ENCODE data around the gene AKT3.
"Not testable (repeated sequence)": the region's sequence is repeated elsewhere in the genome, so short reads cannot be mapped to it uniquely, and the experiment has no call there.

Gene AKT3

DNA sequence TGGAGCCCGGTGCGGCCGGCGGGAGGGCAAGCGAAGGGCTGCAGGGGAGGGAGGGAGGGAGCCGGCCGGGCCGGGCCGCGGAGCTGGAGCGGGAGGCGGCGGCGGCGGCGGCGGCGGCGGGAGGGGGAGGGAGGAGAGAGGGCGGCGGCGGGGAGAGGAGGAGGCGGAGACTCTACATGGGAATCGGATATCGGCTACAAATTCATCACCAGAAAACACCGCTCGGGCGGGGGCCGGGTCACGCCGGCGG is at the start of gene AKT3:
AKT3 (minus strand) TSS at position 42 of the 250 bp plus-strand sequence. CDS start 7,073 bp downstream, outside the sequence.
- no peak for DNase-seq

DNA sequence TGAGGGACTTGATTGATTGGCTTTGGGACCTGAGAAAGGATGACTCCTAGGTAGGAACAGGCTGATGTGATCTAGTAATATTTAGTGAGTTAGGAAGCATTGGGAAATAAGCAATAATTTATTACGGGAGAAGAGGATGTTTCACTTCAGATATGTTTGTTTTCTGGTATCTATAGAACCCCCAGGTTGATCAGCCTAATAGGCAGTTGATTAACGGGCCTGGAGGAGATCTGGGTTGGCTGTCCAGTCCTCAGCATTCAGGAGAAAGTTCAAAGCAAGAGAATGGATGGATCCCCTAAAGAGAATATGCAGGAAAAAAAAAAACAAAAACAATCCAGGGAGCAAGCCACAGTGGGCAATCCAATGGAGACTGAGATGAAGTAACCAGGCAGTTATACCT is 48.2 kb upstream of the AKT3 start:
- no peak for DNase-seq

DNA sequence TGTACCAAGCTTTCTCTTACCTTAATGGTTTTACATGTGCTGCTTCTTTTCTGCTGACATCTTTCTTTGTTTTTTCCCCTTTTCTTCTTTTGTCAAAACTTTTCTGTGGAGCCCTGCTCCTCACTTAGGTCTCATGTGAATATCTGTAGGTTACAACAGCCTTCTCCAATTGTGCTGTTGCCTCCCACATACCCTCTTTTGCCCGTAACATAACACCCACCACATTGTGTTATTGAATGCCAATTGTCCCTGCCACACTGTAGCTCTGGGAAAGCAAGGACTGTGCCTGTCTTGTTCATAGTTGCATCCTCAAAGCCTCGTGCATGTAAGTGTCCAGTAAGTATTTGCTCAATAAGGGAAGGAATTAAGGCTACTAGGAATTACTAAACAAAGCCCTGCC is 46.3 kb upstream of the AKT3 start:
- no peak for DNase-seq

DNA sequence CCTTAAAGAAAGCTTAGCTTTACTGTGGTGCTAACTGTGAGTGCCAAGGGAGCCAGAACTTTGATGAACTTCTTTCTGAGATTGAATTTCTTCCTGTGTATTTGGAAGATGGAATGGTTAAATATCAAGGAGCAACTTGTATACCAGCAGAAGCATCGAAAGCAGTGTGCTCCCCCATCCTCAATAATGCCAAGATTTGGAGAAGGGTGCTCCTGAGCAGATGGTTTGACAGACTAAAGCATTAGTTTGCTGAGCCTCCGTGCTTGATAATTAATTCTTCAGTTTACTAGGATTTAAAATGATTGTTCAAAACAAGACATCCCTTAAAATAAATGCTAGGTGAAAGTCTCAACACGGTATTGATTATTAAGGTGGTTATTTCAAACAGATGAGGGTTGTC is 42.4 kb upstream of the AKT3 start:
- no peak for DNase-seq

DNA sequence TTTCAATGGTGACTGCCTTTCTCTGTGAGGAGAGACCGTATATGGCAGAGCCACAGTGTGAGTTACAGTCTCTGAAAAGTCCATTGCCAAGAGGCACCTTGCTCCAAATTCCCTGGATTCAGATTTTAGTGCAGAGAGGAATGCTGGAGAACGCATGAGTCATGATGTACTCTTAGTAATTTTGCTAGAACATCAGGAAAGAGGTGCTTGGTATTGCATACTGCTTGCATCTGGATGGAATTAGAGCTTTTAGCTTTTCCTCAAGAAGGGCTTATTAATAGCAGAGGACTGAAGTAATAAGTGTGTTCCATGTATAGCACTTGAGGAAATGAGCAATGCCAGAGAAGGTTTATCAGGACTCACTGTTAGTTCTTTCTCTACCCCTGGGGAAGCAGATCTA is 40.5 kb upstream of the AKT3 start:
- no peak for DNase-seq

DNA sequence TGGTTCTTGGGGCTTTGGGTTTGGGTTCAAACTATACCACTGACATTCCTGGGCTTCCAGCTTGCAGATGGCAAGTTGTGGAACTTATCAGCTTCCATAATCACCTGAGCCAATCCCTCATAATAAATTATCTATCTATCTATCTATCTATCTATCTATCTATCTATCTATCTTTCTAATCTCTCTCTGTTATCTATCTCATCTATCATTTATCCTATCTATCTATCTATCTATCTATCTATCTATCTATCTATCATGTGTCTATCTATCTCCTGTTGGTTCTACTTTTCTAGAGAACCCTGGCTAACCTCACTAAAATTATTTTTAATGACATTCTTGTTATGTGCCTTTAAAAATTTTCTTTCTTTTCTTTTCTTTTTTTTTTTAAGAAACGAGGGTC is 35.8 kb upstream of the AKT3 start:
- no peak for DNase-seq

DNA sequence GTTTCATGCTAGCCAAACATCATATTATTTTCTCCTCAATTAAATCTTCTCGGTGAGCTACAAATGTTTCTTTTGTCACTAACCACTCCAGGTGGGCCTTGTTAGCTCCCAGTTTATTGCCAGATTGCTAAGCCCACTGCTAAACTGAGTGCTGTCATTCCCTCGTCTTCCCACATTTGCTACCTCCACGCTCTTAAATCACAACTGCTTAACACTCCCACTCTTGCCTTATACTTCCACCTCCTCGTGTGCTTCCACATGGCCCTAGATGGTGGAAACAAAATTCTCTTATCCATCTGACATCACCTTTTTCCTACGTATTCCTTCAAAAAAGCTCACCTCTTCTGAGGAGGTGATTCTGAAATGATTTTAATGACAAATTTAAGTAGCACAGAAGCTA is 34.6 kb upstream of the AKT3 start:
- no peak for DNase-seq

DNA sequence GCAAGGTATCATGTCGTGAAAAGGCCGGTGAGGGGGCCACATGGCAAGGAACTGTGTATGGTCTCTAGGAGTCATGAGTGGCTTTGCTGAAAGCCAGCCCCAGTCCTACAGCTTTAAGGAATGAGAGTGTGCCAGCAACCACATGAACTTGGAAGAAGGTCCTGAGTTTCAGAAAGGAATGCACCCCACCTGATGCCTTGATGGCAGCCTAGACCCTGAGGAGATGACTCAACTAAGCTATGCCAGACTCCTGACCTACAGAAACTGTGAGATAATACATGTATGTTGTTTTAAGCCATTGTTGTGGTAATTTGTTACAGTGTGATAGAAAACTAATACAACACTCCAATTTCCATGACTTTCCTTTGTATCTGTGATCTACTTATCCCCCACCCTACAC is 33.5 kb upstream of the AKT3 start:
- DNase-seq = no peak

DNA sequence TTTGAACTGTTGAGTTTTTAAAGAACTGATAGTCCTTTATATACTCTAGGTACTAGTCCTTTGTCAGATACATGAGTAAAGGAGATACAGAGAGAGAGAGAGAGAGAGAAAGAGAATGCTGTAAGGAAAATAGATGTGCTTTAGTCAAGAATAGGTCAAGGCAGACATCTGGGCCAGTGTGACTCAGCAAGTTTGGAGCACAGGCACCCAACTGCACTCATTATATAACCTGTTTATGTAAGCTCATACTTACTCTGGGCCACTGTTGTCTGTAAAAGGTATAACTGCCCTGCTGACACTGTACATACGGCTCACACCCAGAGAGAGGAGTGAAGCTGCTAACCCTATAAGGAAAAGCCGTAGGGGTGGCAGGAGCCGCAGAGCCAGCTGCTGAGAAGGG is 32.2 kb upstream of the AKT3 start:
- no peak for DNase-seq

DNA sequence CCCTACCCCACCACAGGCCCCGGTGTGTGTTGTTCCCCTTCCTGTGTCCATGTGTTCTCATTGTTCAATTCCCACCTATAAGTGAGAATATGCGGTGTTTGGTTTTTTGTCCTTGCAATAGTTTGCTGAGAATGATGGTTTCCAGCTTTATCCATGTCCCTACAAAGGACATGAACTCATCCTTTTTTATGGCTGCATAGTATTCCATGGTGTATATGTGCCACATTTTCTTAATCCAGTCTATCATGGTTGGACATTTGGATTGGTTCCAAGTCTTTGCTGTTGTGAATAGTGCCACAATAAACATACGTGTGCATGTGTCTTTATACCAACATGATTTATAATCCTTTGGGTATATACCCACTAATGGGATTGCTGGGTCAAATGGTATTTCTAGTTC is 27.0 kb upstream of the AKT3 start:
- not testable (repeated sequence) for DNase-seq

DNA sequence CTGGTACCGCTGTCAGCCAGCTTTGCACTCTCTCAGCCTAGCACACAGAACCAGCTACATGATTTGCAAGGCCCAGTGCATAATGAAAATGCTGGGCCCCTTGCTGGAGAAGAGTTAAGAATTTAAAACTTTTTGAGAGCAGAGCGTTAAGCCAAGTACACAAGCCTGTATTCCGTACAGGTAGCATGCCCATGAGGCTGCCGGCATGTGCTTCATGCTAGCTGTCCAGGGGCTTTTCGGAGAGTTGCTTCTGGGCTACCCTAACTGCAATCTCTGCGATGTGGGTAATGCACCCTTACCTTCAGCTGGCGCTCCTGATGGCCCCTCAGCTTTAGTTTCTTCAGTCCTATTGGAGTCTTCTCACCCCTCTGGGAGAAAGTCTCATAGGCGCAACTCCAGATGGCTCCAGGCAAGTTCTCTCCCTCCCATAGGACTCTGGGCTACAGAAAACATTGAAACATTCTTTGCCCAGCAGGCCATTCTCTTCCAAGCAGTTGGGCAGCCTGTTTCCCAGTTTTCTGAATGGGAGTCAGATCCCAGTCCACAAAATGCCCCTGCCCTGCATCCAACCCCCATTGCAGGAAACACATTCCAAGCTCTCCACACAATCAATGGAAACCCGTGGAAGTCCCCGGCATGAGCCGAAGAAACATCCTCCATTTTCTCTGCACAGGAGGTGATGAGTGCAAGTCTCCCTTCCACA is 5.7 kb upstream of the AKT3 start:
- no peak for DNase-seq

DNA sequence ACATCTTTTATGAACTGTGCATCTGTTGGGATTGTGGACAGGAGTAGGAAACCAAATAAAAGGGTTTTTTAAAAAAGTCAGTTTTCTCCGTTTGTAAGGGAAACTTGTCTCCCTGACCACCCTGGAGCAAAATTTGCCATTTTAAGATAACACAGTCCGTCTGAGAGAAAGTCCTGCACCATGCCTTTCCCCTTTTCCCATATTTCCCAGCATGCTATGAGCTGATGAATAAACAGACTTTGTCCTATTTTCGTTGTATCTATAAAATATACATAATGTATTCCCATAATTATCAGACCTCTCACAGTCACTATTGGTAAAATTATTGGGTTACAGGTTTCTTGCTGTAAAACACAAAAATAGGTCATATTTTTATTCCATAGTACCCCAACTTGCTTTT is 1.7 kb upstream of the AKT3 start:
- no peak for DNase-seq

DNA sequence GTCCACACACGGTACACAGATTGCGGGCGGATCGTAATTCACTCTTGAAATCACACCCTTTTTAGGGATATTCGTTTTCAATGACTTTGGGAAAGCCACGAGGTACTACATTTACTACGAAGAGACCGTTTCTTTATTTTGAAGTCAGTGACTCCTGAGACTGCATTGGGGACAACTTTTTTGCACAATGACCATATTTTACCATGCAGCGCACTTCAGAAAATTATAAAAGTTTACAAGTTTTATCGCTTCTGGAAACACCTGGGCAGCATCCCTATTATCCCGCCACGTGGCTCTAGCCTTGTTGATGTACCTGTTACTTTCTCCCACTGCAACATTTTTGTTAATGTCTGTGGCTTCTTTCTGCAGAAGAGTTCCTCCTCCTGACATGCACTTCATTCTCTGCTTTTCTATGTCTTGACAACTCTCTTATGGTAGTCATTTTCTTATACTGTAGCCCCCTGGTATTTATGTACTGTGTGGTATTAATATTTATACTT is 1.3 kb upstream of the AKT3 start:
- DNase-seq = peak in 1 of 2 donors; percentile 4

DNA sequence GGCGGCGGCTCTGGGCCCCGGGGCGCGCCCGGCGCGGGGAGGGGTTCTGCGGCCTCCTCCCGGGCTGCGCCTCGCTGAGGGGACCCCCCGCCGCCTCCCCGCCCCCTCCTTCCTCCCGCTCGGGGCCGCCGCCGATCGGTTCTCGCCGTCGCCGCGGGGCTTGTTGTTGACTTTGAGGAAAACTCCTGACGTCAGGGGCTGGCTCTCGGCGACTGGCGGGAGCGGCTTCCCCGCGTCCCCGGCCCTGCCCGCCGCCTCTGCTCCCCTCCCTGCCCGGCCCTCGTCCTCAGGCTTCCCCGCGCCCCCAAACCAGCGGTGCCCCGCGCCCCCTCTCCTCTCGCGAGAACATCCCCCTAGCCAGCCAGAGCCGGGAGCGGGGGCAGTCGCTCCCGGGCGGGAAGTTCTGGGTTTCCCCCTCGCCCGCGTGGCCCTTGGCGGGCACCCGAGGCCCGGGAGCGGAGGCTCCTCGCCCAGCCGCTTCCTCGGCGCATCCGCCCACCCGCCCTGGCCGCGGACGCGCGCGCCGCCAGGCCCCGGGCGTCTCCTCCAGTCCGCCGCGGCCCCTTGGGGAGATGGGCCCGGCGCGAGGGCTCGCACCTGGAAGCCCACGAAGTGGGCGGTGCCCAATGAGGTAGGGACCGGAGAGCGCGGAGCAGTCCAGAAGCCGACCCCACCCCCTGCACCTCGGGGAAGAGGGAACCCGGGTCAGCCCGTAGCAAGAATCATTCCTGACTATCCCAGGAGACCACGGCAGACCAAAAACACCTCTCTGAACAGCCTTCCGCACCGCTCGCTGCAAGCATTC is 611 bp upstream of the AKT3 start:
- DNase-seq = peak; percentile 81 to 85

DNA sequence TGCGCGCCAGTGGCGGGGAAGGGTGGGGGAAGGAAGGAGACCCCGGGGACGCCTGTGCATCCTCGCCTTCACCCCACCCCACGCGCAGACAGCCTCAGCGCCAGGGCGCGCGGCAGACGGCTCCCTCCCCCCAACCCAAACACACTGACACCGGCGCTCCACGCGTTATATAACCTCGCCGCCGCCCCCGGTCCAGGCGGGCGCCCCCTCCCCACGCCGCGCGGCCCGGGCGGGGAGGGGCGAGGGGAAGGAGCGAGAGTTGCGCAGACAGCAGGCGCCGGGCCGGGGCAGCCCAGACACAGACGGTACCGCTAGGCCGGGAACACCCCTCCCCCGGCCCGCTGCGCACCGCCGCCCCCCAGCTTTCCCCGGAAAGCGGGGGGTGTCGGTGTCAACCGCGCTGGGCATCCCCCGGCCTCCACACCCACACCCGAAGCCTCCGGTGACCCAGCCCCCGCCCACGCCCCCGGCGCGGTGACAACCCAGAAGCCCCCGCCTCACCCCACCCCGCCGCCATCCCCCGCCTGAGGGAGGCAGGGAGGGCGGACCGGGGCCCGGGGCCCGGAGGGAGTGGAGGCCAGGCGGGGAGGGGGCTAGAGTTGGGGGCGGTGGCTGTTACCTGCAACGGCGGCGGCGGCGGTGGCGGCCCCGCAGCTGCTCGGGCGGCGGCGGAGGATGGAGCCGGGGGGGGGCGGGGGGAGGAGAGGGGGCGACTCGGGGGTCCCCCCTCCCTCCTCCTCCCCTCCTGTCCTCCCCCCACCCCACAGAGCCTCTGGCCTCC is 432 bp downstream of the AKT3 start:
- peak; percentile 65 to 73 for DNase-seq

DNA sequence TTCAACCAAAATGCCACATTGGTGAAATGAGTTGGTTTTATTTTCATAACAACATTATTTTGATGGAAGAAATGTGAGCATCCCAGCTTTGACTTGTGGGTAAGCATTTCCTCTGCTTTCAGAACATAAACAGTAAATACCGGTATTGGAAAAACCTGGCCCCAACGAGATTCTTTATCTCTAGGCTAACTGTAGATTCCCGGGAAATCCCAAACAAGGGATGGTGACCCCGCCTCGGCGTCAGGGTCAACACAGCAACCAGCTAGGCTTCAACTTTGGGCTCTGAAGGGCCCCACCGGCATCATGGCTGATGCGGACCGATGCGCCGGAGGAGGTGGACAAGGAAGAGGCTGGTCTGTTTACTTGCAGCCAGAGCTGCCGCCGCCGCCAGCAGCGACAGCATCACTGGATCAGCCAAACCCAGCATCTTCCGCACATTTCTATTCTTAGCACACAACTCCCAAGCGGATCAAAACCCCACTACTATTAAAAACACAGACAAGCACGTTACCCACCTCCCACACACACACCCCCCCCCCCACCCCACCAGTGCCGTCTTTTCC is 1.1 kb downstream of the AKT3 start:
- DNase-seq = peak; percentile 51 to 53

DNA sequence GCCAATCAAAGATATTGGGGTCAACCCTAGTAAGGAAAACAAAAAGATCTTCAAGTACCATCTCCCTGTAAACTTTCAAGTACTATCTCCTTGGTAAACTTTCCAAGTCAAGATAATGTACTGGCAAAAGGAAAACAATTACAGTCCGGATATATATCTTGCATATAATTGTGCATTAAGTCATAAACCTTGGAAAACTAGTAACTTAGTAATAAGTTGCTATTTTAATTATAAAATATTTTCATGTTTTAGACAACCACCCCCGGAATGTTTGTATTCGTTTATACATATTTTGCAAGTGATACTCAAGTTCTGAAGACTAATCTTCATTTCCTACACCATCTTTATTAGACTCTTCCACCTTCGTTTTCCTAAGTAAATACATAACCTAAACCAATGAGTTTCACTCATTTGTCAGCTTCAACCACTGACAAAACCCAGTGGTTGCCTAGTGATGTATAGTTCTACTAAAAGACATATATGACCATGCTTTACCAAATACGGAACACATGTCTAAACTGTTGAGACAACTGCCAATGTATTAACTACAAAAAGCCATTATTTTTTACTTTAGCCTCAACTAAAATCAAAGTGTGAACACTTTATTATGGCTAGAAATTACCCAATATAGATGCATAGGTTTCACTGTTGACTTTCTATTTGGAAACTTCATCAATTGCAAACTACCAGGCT is 1.7 kb downstream of the AKT3 start:
- no peak for DNase-seq

DNA sequence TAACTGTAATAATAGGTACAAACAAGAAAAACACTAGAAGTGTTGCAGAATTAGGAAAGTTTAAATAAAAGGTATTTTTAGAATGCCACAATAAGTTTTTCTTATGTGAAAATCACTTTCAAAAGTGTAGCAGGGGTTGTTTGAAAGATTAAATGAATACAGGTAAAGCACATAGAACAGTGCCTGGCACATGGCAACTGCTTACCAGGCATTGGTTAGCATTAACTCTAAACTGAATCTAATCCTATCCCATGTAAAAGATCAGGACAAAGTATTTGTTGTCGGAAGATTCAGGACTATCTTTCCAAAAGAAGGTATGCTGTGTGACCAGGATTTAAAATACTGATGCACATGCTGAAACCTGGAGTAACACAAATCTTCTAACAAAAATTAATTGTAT is 3.3 kb downstream of the AKT3 start:
- no peak for DNase-seq

DNA sequence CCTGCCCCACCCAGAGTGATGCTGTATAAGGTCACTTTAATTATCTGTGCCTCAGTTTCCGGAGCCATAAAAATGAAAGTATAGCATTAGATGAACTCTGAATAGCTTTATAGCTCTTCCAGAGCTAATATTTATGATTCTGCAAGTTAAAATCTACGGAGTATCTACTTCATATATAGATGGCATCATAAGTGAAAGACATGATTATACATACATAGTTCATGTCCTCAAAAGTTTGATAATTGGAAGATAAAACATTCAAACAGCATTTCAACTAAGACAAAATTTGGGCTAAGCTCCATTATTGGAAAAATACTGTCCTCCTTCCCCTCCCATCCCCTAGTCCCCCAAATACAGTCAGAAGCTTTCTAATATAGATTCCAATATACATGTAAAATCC is 4.2 kb downstream of the AKT3 start:
- DNase-seq = no peak

DNA sequence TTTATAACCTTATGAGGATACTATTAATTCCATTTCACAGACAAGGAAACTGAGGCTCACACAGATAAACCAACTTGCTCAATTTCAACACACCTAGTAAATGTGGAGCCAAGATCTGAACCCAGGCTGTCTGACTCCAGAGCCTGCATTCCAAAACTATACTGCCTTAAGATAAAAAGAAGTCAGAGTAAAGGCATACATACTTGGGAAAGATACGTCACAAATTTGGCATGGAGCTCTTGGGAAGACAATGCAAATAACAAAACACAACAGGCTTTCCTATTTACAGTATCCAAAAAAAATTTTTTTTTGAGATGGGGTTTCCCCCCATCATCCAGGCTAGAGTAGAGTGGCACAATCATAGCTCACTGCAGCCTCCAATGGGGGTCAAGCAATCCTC is 5.9 kb downstream of the AKT3 start:
- no peak for DNase-seq

DNA sequence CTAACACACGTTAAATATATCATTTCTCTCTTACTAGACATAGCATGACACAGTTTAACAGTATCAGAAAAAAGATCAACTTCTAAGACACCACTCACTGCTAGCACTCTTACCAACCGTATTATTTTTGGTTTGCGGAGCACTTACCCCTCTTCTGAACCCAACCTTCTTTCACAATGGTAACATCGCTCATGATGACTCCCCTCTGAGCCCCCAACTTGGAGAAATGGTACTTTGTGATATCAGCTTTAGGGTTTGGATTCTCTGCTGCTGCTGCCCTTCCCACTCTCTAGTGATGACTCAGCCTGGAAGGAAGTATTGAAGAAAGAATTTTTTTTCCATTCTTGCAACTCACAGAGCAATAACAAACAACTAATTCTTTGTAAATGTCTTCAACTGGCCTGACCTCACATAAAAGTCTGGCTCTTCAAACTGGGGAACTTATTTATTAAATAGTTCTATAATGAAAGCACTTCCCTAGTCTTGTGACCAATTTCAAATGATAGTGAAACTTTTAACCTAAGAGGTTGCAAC is 7.0 kb downstream of the AKT3 start:
- DNase-seq = peak in 1 of 2 donors; percentile 28

DNA sequence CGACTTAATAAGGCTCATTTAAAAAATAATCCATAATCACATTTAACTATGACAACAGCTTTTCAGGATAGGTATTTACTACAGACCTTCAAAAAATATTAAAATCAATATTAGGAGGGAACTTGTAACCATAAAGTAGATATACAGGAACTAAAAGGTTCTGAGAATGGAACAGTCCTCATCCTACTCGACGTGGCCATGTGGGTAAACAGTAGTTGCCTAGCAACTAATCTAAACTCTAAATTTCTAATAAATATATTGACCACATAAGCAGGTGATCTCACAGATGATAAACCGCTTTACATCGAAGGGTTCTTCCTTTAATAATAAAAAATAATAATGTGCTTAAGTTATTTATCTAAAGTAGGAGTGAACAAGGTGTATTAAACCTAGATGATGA is 7.9 kb downstream of the AKT3 start:
- DNase-seq = no peak

DNA sequence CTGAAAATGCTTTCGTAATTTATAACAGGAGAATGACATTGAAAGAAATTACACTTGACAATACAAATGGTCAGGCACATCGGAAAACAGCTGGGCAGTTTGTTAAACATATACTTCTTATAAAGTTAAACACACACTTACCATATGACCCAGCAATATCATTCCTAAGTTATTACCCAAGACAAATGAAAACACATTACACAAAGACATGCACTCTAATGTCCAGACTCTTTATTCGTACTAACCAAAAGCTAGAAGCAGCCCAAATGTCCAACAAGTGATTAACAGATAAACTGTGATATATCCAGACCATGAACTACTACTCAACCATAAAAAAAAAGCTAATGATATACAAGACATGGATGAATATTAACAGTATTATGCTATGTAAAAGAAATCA is 8.5 kb downstream of the AKT3 start:
- DNase-seq = no peak

Measured in stimulated activated CD4-positive, alpha-beta T cell treated with anti-CD3 and anti-CD28 coated beads, Interleukin-2, amount 100 ng/mL, for 24 hours (primary cell).